Measurements from ENCODE around the gene TRIM66. TPM values are rescaled to one million over a fixed set of nuclear protein-coding genes. Genes with fewer than 3 reads are reported as not detected.

Gene TRIM66
- total RNA-seq, 1 donor from 2014 or later = 4.2 TPM

DNA sequence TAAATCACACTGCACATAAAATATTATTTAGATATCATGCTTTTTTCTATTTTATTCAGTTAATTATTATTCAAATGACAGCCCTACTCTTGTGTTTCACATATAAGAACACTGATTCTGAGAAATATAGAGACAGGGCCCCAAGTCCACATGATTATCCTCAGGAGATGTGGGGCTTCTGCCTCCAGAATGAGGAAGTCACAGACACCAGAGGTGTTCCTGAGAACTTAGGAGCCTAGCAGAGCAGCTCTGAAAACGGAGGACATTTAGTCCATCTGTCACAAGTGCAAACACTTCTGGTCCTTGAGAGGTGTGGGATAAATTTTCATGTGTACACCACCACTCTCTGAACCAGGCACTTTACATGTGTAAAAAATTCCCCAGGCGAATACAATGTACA, 26.2 kb downstream of the TRIM66 start:
- DNase-seq (ENCODE audit: low read depth) = no peak
- TF ChIP-seq, protein P1, sequence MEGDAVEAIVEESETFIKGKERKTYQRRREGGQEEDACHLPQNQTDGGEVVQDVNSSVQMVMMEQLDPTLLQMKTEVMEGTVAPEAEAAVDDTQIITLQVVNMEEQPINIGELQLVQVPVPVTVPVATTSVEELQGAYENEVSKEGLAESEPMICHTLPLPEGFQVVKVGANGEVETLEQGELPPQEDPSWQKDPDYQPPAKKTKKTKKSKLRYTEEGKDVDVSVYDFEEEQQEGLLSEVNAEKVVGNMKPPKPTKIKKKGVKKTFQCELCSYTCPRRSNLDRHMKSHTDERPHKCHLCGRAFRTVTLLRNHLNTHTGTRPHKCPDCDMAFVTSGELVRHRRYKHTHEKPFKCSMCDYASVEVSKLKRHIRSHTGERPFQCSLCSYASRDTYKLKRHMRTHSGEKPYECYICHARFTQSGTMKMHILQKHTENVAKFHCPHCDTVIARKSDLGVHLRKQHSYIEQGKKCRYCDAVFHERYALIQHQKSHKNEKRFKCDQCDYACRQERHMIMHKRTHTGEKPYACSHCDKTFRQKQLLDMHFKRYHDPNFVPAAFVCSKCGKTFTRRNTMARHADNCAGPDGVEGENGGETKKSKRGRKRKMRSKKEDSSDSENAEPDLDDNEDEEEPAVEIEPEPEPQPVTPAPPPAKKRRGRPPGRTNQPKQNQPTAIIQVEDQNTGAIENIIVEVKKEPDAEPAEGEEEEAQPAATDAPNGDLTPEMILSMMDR (IDR thresholded peaks at IDR 0.05; ENCODE audit: insufficient read depth, low read length, poor library complexity, severe bottlenecking) = no peak
- Histone ChIP-seq H3K27me3 (ENCODE audit: control insufficient read depth, insufficient read depth, low read length) (no peaks in the 10 kb centered on the region), H3K4me3 (ENCODE audit: low read depth, low read length) (no peak overlapping the region), H3K36me3 (ENCODE audit: control insufficient read depth, insufficient read depth, low read length) (no peaks in the 10 kb centered on the region)

GRCh38 chr11:8654503-8654902, 28.0 kb downstream of the TRIM66 start:
- Histone ChIP-seq H3K4me3 (ENCODE audit: low read depth, low read length) (no peak overlapping the region), H3K27me3 (ENCODE audit: control insufficient read depth, insufficient read depth, low read length) (no peaks in the 10 kb centered on the region), H3K36me3 (ENCODE audit: control insufficient read depth, insufficient read depth, low read length) (no peaks in the 10 kb centered on the region)
- TF ChIP-seq, protein P1 (IDR thresholded peaks at IDR 0.05; ENCODE audit: insufficient read depth, low read length, poor library complexity, severe bottlenecking) = no peak
- no peak for DNase-seq (ENCODE audit: low read depth)

- H3K36me3 ChIP-seq (ENCODE audit: control insufficient read depth, insufficient read depth, low read length) = no peaks in the 10 kb centered on the region
- peak; percentile 62 for DNase-seq (ENCODE audit: low read depth)
- H3K27me3 ChIP-seq (ENCODE audit: control insufficient read depth, insufficient read depth, low read length) = no peaks in the 10 kb centered on the region
- TF ChIP-seq, protein P1 (IDR thresholded peaks at IDR 0.05; ENCODE audit: insufficient read depth, low read length, poor library complexity, severe bottlenecking) = no peak
- H3K4me3 ChIP-seq (ENCODE audit: low read depth, low read length) = no peak overlapping the region
Observed at GRCh38 chr11:8652140-8652539, 30.3 kb downstream of the TRIM66 start.

DNA sequence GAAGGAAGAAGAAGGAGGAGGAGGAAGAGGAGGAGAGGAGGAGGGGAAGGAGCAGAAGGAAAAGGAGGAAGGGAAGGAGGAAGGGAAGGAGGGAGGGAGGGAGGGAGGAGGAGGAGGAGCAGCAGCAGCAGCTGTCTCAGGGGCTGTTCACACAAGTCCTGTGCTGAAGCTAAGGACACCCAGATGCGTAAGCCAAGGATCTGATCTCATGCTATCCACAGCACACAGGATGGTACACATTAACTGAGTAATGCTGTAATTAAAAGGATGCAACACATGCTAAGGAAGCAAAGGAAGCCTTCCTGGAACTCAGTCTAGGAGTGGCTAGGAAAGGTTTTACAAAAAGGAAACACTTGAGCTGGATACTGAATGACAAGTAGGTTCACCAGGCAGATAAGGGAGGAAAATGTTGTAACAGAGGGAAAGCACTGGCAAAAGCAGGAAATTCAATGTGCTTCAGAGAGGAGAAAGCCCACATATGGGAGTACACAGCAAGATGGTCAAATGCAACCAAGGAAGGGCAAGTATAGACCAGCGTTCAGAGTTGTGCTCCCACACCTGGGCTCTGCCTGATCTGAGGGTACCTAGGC, 32.0 kb downstream of the TRIM66 start:
- Histone ChIP-seq H3K4me3 (ENCODE audit: low read depth, low read length) (no peak overlapping the region), H3K36me3 (ENCODE audit: control insufficient read depth, insufficient read depth, low read length) (no peaks in the 10 kb centered on the region), H3K27me3 (ENCODE audit: control insufficient read depth, insufficient read depth, low read length) (no peaks in the 10 kb centered on the region)
- TF ChIP-seq, protein P1 (IDR thresholded peaks at IDR 0.05; ENCODE audit: insufficient read depth, low read length, poor library complexity, severe bottlenecking) = no peak
- no peak for DNase-seq (ENCODE audit: low read depth)

DNA sequence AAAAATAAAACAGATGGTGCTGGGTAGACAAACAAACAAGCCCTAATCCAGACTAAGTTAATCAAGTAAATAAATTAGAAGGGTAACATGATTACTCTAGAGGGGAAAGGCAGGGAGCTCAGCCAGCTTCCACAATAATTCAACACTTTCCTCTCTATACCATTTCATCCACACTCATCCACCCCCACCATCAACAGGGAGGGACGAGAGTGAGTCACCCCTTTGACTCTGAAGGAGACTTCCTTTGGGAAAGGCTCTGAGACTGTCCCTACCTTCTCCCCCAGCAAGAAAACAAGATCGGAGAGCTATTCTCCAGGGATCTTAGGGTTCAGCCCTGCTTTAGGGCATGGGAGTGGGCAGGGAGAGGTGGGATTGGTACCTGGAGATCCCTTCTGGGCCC, 33.1 kb downstream of the TRIM66 start:
- H3K27me3 ChIP-seq (ENCODE audit: control insufficient read depth, insufficient read depth, low read length) = no peaks in the 10 kb centered on the region
- TF ChIP-seq, protein P1 (IDR thresholded peaks at IDR 0.05; ENCODE audit: insufficient read depth, low read length, poor library complexity, severe bottlenecking) = no peak
- H3K4me3 ChIP-seq (ENCODE audit: low read depth, low read length) = no peak overlapping the region
- no peak for DNase-seq (ENCODE audit: low read depth)
- H3K36me3 ChIP-seq (ENCODE audit: control insufficient read depth, insufficient read depth, low read length) = no peaks in the 10 kb centered on the region

GRCh38 chr11:8646873-8647272, 35.6 kb downstream of the TRIM66 start:
- H3K36me3 ChIP-seq (ENCODE audit: control insufficient read depth, insufficient read depth, low read length) = no peaks in the 10 kb centered on the region
- H3K4me3 ChIP-seq (ENCODE audit: low read depth, low read length) = no peak overlapping the region
- H3K27me3 ChIP-seq (ENCODE audit: control insufficient read depth, insufficient read depth, low read length) = no peaks in the 10 kb centered on the region
- DNase-seq (ENCODE audit: low read depth) = no peak
- TF ChIP-seq, protein P1 (IDR thresholded peaks at IDR 0.05; ENCODE audit: insufficient read depth, low read length, poor library complexity, severe bottlenecking) = no peak
